HG02938 (cell line): Measurements from ENCODE around the gene UQCR11.

Experiments
- ATAC-seq: cut with Tn5 transposase; IDR thresholded peaks from one replicate; pipeline ENCODE4 v1.9.1; 2021; ENCODE audit warnings: mild to moderate bottlenecking, moderate library complexity; ENCODE audit not compliant: unreplicated experiment

Gene UQCR11

DNA sequence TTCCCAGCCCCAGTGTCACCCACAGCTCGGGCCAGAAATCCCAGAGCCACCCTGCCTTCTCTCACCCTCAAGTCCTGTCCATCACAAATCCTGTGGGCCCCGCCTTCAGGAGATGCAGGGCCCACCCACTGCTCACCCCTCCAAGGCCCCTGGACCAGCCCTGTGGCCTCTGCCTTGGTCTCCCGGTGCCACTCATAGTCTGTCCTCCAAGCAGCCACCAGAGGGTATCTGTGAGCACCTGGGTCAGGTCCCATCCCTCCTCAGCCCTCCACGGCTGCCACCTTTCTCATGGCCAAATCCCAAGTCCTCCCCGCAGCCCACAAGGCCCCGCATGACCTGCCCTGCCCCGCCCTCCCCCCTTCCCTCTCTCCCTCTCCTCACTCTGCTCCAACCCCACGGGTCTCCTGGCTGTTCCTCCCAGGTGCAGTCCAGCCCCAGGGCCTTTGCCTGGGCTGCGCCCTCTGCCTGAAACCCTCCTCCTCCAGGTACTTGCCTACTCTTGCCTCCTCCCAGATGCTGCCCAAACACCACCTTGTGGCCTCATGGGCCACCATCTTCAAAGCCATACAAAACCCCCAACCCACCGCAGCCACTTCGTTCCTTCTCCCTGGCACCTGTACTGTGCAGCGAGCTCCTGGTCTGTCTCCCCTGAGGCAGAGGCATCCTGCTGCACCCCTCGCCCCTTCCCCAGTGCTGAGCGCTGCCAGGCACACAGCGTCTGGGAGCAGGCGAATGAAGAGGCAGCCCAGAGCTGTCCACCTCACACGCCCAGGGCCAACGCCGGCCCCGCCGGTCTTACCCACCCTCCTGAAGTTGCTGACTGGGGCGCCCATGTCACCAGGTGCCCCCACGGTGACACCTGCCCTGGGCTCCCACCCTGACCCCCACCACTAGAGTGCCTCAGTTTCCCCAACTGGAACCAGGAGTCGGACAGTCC, 13.2 kb upstream of the UQCR11 start:
- ATAC-seq = no peak

DNA sequence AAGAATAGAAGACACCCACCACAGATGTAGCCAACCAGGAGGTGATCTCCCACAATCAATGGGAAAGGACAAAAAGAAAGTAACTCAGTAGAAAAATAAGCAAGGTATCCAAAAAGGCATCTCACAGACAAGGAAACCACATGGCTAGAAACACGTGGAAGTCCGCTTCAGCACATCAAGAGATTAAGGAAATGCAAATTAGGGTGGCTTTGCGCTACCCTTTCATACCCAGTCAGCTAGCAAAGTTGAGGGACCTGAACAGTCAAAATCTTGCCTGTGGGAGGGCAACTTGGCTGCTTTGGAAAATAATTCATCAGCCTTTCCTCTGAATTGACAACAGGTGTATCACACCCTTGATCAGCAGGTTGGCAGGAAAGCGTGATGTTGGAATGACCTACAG, 11.6 kb upstream of the UQCR11 start:
- no peak for ATAC-seq

DNA sequence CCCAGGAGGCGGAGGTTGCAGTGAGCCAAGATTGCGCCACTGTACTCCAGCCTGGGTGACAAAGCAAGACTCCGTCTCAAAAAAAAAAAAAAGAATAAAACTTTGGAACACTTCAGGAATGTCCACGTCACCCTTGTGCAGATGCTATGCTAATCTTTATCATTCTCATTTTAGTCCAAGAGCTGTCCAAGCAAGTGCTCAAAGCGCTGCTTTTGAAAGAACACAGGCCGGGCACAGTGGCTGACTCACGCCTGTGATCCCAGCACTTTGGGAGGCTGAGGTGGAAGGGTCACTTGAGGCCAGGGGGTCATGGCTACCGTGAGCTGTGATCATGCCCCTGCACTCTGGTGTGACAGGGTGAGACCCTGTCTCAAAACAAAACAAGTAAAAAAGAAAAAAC, 11.1 kb upstream of the UQCR11 start:
- no peak for ATAC-seq

DNA sequence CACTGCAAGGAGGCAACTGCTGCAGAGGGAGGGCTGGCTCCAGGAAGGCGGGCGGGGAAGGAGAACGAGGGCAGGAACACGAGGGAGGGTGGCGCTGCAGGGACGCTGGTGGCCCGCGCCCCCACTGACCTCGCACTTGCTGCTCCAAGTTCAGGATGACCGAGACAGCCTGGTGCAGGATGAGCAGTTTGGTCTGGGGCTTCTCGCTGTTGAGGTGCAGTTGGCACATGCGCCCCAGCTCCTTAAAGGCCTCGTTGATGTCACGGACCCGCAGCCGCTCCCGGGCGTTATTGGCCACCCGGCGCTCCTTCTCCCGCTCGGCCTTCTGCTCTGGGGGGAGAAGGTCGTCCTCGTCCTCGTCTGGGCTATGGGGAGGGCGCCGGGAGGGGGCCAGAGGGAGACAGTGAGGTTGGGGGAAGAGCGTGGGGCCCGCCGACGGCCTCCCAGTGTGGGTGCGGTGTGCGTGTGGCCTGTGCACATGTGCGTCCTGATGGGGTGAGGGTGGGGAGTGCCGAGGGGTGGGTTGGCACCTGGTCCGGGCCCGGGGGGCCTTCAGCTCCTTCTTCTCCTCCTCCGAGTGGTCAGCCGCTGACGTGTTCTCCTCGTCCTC, 10.0 kb upstream of the UQCR11 start:
- no peak for ATAC-seq

DNA sequence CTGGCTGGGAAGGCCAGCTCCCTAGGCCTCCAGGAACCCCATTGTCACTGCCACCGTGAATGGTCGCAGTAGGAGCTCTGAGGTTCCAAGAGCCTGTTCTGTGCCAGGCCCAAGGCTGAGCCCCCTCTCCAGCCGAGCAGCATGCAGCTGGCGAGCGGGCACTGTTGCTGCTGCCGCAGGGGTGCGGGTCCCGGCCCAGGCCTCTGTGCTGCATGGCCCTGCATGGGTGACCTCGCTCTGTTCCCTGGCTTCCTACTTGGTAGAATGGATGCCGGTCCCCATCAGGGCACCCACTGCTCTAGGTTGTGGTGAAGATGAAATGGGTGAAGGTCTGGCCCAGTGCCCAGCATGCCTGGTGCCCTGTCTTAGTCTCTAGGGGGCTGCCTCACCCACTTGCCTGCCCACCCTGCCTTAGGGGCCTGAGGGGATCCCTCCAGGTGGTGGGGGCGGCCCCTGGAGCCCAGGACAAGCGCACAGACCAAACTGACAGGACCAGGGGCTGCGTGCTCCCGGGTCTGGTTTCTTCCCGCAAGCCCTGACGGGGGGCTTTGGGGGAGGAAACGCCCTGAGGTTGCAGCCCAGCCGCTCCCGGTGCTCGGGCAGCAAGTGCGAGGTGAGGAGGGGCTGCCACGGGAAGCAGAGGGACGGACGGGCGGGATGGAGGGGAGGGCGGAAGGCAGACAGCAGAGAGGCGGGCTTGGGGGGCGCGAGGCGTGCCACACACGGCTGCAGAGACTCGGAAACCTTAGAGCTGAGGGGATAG, 8.7 kb upstream of the UQCR11 start:
- no peak for ATAC-seq

DNA sequence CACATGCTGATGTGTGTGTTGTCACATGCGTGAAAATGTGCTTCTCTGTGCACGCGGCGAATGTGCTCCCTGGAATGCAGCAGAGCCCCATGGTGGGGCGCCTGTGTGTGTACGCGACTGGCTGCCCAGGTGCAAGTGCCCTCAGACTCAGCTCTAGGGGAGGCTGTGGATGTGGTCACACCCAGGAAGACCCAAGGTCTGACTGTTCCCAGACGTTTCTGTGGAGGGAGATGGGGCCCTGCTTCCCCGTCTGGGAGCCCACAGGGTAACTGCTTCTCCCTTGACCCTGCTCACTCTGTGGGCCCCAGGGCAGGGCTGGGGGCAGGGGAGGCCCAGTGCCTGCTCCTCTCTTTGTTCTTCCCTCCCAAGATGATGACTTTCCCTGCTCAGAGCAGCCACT, 7.9 kb upstream of the UQCR11 start:
- ATAC-seq = no peak

DNA sequence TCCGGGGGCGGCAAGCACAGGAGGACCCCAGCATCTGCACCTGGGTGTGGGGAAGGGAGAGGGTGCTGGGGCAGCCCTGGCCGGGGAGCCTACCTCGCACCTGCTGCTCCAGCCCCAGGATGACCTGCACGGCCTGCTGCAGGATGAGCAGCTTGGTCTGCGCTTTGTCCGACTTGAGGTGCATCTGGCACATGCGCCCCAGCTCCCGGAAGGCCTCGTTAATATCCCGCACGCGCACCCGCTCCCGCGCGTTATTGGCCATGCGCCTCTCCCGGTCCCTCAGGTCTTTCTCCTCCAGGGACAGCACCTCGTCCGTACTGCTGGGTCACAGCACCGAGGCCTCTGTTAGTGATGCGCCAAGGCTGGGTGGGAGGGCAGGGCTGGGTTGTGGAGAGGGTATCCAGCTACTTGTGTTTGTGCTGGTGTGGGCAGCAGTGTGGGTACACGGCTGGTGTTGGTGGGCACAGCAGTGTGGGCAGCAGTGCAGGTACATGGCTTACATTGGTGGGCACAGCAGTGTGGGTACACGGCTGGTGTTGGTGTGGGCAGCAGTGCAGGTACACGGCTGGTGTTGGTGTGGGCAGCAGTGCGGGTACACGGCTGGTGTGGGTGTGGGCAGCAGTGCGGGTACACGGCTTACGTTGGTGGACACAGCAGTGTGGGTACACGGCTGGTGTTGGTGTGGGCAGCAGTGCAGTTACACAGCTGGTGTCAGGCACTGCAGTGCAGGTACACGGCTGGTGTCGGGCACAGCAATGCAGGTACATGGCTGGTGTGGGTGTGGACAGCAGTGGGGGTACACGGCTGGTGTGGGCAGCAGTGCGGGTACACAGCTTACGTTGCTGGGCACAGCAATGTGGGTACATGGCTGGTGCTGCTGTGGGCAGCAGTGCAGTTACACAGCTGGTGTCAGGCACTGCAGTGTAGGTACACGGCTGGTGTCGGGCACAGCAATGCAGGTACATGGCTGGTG, 7.1 kb upstream of the UQCR11 start:
- no peak for ATAC-seq

DNA sequence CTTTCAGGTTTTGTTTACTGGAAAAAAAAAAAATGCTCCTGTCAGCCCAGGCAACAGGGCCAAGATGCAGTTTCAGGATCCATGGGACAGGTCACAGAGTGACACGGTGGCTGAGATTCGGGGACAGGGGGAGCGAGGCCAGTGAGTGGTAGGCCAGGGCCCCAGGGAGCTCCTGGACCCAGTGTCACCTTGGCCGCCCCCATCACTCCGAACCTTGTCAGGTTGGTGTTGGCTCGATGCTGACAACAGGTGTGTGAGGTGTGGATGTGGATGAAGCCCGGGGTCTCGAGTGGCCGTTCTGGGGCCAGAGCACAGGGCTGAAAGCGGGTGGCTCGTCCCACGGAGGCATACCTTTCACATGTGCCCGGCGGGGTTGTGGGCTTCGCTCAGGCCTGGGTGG, 6.1 kb upstream of the UQCR11 start:
- ATAC-seq = no peak

DNA sequence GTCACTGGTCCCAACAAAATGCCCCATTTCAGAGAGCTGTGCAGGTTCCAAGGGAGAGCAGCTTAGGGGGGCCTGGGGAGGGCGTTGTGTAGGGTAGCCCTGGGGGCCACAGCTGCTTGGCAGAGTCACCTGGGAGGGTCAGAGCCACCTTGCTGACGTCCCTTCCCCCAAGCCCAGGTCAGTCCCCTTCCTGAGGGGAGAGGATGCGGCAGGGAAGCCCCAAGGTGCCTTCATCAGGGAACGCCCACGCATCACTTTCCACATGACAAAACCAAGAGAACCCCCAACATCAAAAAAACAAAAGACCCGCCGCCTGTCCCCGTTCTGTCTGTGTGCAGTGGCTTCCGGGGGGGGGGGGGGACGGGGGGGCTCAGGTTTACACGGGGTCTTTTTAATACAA, 5.3 kb upstream of the UQCR11 start:
- ATAC-seq = no peak

DNA sequence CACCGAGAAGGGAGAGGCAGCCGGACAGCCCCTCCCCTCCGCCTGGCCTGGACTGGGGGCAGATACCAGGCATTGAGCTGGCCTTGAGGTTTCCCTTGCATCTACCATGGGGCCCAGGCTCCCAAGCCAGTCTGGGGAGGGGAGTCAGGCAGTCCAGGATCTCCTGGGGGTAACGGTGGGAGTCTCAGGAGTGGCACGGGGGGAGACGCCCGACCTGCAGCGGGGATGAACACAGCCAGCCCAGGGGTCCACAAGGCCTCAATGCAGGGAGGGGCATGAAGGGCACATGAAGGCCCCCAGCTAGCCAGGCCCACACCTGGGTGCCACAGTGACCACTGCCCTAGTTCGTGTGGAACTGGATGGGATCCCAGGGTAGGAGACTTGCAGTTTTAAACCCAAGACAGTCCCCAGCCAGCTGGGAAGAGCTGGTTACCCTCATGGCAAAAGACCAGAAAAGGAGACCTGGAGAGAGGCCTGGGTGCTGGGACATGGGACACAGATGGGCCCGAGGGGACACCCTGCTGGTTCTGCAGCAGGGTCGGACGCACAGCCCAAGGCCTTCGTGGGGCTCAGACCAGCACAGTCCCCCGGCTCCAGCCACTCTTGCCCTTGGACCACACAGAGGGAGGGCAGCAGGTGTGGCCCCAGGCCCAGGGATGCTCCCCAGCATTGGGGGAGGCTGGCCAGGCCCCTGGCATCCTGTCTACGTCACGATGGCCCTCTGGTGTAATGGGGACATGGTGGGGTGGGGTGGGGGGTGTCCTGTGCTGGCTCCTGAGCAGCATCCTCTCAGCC, 4.6 kb upstream of the UQCR11 start:
- no peak for ATAC-seq

DNA sequence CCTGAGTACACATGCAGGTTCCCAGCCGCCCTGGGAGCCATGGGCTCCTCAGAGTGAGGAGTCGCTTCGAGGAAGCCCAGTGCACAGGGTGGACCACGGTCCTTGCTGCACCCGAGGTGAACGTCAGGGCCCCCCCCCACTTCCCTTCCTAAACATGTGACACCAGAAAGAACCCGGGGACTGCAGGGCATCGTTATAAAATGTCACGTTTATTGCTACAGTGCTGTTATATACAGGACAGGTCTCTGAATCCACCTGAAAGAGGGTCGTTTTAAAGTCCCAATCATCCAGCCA, 3.8 kb upstream of the UQCR11 start:
- no peak for ATAC-seq

DNA sequence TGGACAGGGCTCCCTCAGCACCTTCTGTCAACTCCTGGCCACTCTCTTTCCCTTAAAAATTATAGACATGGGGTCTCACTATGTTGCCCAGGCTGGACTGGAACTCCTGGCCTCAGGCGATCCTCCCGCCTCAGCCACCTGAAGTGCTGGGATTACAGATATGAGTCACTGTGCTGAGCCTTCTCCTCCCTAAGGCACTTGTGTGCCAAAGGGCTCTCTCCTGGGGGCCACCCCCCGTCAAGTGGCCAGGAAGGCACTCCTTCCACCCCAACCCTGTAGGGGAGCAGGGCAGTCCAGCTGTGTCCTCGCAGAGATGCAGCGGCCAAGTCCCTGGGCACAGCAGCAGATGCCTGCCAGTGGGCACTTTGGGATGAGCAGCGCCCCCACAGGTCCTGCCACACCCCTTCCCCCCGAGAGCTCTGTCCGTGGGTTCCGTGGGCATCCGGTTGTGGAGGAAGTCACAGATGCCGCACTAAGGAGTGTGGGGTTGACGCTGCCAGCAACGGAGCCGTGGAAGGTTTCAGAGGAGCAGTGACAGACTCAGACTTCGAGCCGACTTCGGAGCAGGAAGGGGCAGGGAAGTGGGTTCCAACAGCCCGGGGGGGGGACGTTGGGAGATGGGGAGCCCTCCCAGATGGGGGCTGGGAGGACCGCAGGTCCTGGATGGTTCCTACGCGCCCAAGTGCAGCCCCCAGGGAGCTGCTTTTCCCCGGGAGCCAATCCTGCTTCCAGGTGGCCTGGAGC, 3.3 kb upstream of the UQCR11 start:
- ATAC-seq = no peak

DNA sequence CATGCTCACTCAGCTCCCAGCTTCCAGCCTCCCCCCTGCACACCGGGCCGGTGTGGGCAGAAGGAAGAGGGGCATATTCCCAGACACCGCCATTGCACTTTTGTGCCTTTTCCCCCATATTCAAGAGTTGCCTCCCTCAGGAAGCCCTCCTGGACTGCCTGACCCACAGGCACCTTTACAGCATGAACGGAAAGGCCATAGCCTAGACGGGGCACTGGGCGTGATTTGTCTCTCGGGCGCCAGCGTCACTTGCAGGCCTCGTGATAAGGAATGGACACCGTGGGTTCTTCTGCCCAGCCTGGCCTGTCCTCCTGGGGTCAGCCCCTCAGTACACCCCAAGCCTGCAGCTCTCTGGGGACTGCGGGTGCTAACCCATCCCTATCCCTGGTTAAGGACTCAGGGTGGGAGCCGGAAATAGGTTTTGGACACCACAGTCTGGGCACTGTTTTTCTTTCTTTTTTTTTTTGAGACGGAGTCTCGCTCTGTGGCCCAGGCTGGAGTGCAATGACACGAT, 933 bp upstream of the UQCR11 start:
- ATAC-seq = no peak

DNA sequence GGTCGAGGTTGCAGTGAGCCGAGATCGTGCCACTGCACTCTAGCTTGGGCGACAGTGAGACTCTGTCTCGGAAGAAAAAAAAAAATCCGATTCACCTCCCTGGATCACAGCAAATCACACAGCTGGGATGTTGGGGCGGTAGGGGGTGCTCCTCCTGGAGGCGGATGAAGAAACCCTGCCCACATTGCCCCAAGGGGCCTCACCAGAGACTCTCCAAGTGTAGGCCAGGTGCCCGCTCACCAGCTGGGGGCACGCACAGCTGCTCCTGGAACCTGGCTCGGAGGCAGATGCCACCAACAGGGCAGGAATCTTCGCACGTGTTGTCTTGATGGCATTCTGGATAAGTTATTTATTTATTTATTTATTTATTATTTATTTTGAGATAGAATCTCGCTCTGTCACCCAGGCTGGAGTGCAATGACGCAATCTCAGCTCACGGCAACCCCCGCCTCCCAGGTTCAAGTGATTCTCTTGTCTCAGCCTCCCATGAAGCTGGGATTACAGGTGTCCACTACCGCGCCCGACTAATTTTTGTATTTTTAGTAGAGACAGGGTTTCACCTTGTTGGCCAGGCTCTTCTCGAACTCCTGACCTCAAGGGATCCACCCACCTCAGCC, 3.1 kb downstream of the UQCR11 start:
- no peak for ATAC-seq

DNA sequence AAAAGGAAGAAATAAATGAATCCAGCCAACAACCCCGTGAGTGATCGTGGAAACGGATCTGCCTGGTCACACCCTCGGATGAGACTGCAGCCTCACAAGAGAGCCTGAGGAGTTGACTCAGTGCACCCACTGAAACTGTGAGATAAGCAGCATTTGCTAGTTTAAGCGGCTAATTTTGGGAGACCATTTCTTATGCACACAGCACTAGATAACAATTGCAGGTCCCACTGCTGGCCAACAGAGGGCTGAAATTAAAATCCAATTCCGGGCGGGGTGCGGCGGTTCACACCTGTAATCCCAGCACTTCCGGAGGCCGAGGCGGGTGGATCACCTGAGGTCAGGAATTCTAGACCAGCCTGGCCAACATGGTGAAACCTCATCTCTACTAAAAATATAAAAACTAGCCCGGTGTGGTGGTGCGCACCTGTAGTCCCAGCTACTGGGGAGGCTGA, 3.6 kb downstream of the UQCR11 start:
- no peak for ATAC-seq

DNA sequence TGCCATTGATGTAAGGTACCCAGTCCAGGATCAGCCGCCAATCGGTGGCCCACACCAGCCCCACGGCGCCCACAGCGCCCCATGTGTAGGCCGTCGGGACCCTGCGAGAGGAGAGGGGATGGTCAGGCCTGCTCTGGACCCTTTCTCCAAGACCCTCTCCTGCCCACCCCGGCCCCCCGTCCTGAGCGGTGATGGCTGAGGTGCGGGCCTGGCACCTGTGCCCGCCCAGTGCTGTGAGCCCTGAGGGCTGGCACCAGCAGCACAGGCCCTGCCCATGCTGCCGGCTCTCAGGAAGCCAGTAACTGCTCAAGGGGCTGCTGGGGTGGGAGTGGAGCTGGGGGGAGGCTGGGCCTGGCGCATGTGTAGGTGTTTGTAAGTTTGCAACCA, 5.8 kb downstream of the UQCR11 start:
- no peak for ATAC-seq

DNA sequence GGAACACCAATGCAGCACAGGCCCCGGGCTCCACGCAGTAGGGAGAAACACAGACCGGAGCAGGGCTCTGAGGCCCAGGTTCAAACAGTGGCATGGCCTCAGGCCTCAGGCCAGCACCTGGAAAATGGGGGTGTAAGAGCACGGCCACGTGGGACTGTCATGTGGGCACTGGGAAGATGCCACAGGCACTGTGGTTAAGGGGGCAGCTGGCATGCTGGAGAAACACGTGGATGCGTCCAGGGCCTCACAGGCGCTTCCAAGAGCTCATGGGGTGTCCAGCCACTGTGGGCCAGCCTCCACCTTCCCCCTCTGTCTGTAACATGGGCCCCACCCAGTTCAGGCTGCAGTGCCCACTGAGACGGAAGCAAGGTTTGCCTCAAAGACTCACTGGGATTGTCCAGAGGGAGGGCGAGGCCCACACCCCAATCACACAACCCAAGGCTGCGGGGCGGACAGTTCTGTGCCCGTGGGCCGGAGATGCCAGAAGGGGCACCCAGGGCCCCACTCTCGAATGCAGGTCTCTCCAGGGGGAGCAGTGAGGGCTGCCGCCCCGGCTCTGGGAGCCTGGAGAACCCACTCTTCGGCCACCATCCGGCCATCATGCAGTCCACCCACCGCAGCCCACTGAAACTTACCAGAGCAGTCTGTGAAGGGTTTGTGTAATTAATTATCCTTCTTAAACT, 6.3 kb downstream of the UQCR11 start:
- no peak for ATAC-seq

DNA sequence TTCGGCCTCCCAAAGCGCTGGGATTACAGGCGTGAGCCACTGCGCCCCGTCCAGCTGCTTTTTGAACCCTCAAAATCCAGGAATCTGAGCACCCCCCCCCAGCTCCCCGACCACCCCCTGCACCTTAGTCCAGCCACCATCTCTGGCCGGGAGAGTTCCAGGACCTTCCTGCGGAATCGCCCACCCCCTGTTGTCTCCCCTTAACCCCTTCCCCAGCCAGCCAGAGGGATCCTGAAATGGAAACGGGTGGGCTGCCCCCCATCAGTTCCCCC, 11.8 kb downstream of the UQCR11 start:
- no peak for ATAC-seq
